ENCODE measurements around the gene MAZ. TPM values are rescaled to one million over a fixed set of nuclear protein-coding genes. Genes with fewer than 3 reads are reported as not detected.

Gene MAZ
- total and polyA plus RNA-seq, 2 experiments from 2014 or later, result 76.8 to 215 TPM

- no peak overlapping the region for H3K4me2 ChIP-seq (ENCODE audit: unreplicated experiment)
- peaks cover 9% of the 10 kb centered on the region; the same call in 1 of the 2 replicates for H3F3A ChIP-seq (ENCODE audit: insufficient read depth)
- 89 to 93% methylated on average over 28 of the region's 28 CpGs for WGBS, 2 experiments (ENCODE audit: low coverage in 1 of 2, low lambda C conversion rate in 2 of 2, missing lambda C conversion rate in 2 of 2)
- TF ChIP-seq EZH2phosphoT487 (IDR thresholded peaks at IDR 0.05; ENCODE audit: insufficient read depth, low read depth), result no peak
- no peaks in the 10 kb centered on the region for H3K4me1 ChIP-seq (ENCODE audit: insufficient read depth)
- H3K27ac ChIP-seq, result no peak overlapping the region
- H3K9me2 ChIP-seq (ENCODE audit: insufficient read depth), result no peaks in the 10 kb centered on the region
- no peaks in the 10 kb centered on the region for H3K79me2 ChIP-seq (ENCODE audit: insufficient read depth)
- no peak overlapping the region for H3K4me3 ChIP-seq
- no peaks in the 10 kb centered on the region for H3K9me3 ChIP-seq (ENCODE audit: low read depth)
- no peak for DNase-seq
- no peaks in the 10 kb centered on the region for H3K27me3 ChIP-seq (replicated peaks; ENCODE audit: insufficient read depth)
- in situ Hi-C loops (cut with MboI), result no loop called here
- no peaks in the 10 kb centered on the region for H4K20me1 ChIP-seq (ENCODE audit: insufficient read depth)
- H3K36me3 ChIP-seq (ENCODE audit: low read depth), result peaks cover 39% of the 10 kb centered on the region
- H2AFZ ChIP-seq, result no peak overlapping the region
- no peak overlapping the region for H3K9ac ChIP-seq
Observed at GRCh38 chr16:29844575-29845331, 38.4 kb downstream of the MAZ start.

GRCh38 chr16:29845656-29846055 lies 39.3 kb downstream of the MAZ start:
- peaks cover 33% of the 10 kb centered on the region for H3K36me3 ChIP-seq (ENCODE audit: low read depth)

GRCh38 chr16:29848420-29849297 lies 42.3 kb downstream of the MAZ start:
- Histone ChIP-seq H4K20me1 (ENCODE audit: insufficient read depth) (no peaks in the 10 kb centered on the region), H3K9me2 (ENCODE audit: insufficient read depth) (no peaks in the 10 kb centered on the region), H3K36me3 (ENCODE audit: low read depth) (peaks cover 33% of the 10 kb centered on the region), H3K79me2 (ENCODE audit: insufficient read depth) (no peaks in the 10 kb centered on the region), H2AFZ (no peak overlapping the region), H3F3A (ENCODE audit: insufficient read depth) (peaks cover 26% of the 10 kb centered on the region; the same call in 1 of the 2 replicates), H3K27me3 (replicated peaks; ENCODE audit: insufficient read depth) (no peaks in the 10 kb centered on the region), H3K9me3 (ENCODE audit: low read depth) (no peaks in the 10 kb centered on the region), H3K4me3 (no peak overlapping the region), H3K27ac (no peak overlapping the region), H3K4me1 (ENCODE audit: insufficient read depth) (0 out of 2 replicates have a peak, but pooled peaks cover 7% of the 10 kb centered on the region), H3K4me2 (ENCODE audit: unreplicated experiment) (no peak overlapping the region), H3K9ac (no peak overlapping the region)
- WGBS, 2 experiments (ENCODE audit: low coverage in 1 of 2, low lambda C conversion rate in 2 of 2, missing lambda C conversion rate in 2 of 2), result 30 to 40% methylated on average over 15 of the region's 15 CpGs
- DNase-seq, result peak; percentile 78
- in situ Hi-C loops (cut with MboI), result no loop called here
- TF ChIP-seq EZH2phosphoT487 (IDR thresholded peaks at IDR 0.05; ENCODE audit: insufficient read depth, low read depth), result no peak
- no peak for TF ChIP-seq EZH2 (IDR thresholded peaks at IDR 0.05; ENCODE audit: insufficient read depth, poor library complexity, severe bottlenecking)

More at GRCh38 chr16:29845656-29846055, 39.3 kb downstream of the MAZ start:
- in situ Hi-C loops (cut with MboI), result no loop called here
- no peak overlapping the region for H3K27ac ChIP-seq
- H3K9me3 ChIP-seq (ENCODE audit: low read depth), result no peaks in the 10 kb centered on the region
- no peak overlapping the region for H2AFZ ChIP-seq
- H3K9ac ChIP-seq, result no peak overlapping the region
- no peak overlapping the region for H3K4me2 ChIP-seq (ENCODE audit: unreplicated experiment)
- no peaks in the 10 kb centered on the region for H3K27me3 ChIP-seq (replicated peaks; ENCODE audit: insufficient read depth)
- H3K4me1 ChIP-seq (ENCODE audit: insufficient read depth), result no peaks in the 10 kb centered on the region
- no peaks in the 10 kb centered on the region for H4K20me1 ChIP-seq (ENCODE audit: insufficient read depth)
- TF ChIP-seq EZH2phosphoT487 (IDR thresholded peaks at IDR 0.05; ENCODE audit: insufficient read depth, low read depth), result no peak
- no peak for TF ChIP-seq EZH2 (IDR thresholded peaks at IDR 0.05; ENCODE audit: insufficient read depth, poor library complexity, severe bottlenecking)
- WGBS, 2 experiments (ENCODE audit: low coverage in 1 of 2, low lambda C conversion rate in 2 of 2, missing lambda C conversion rate in 2 of 2), result 83 to 88% methylated on average over 18 of the region's 18 CpGs
- DNase-seq, result no peak
- no peaks in the 10 kb centered on the region for H3K9me2 ChIP-seq (ENCODE audit: insufficient read depth)
- H3K79me2 ChIP-seq (ENCODE audit: insufficient read depth), result no peaks in the 10 kb centered on the region
- no peak overlapping the region for H3K4me3 ChIP-seq
- H3F3A ChIP-seq (ENCODE audit: insufficient read depth), result peaks cover 9% of the 10 kb centered on the region; the same call in 1 of the 2 replicates

- Histone ChIP-seq H3K4me1 (ENCODE audit: insufficient read depth) (0 out of 2 replicates have a peak, but pooled peaks cover 7% of the 10 kb centered on the region), H2AFZ (no peak overlapping the region), H3K9me3 (ENCODE audit: low read depth) (no peaks in the 10 kb centered on the region), H3K9ac (no peak overlapping the region), H3K36me3 (ENCODE audit: low read depth) (peaks cover 25% of the 10 kb centered on the region), H3K27me3 (replicated peaks; ENCODE audit: insufficient read depth) (no peaks in the 10 kb centered on the region), H3K4me3 (no peak overlapping the region), H3K27ac (no peak overlapping the region), H3F3A (ENCODE audit: insufficient read depth) (peaks cover 26% of the 10 kb centered on the region; the same call in 1 of the 2 replicates), H3K9me2 (ENCODE audit: insufficient read depth) (no peaks in the 10 kb centered on the region), H3K79me2 (ENCODE audit: insufficient read depth) (no peaks in the 10 kb centered on the region), H3K4me2 (ENCODE audit: unreplicated experiment) (no peak overlapping the region), H4K20me1 (ENCODE audit: insufficient read depth) (no peaks in the 10 kb centered on the region)
- WGBS, 2 experiments (ENCODE audit: low coverage in 1 of 2, low lambda C conversion rate in 2 of 2, missing lambda C conversion rate in 2 of 2), result 89 to 98% methylated on average over 4 to 5 of the region's 5 CpGs
- TF ChIP-seq EZH2 (IDR thresholded peaks at IDR 0.05; ENCODE audit: insufficient read depth, poor library complexity, severe bottlenecking) (no peak), EZH2phosphoT487 (IDR thresholded peaks at IDR 0.05; ENCODE audit: insufficient read depth, low read depth) (no peak)
- in situ Hi-C loops (cut with MboI), result no loop called here
- no peak for DNase-seq
Observed at GRCh38 chr16:29849505-29849904, 43.2 kb downstream of the MAZ start.

All from GM23248 (cell line).